ENCODE measurements around the gene UGT1A6.

UGT1A6 gene

DNA sequence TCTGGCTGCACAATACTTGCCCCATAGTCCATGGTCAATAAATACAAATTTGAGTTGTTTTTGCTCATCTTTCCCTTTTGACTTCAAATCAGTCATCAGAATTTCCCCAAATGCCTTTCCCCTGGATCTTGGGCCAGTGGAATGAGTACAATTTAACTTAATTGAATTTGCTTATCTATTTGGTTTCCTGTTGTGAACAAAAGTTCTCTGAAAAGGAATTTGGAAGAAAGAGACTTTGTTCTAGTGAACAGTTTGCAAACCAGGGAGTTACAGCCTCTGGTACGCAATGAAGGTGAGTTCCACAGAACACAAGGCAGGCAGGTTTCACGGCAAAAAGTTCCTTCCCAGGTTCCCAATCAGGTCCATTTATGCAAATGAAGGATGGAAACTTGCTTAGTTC, 66.2 kb downstream of the UGT1A6 start:
- Histone ChIP-seq H2AFZ (ENCODE audit: low read length) (no peak overlapping the region), H3K27me3 (ENCODE audit: insufficient read depth, low read length) (no peaks in the 10 kb centered on the region), H3K9me2 (ENCODE audit: low read depth, low read length) (no peaks in the 10 kb centered on the region), H3K4me3 (ENCODE audit: low read depth, low read length, poor library complexity, severe bottlenecking) (no peak overlapping the region), H3K4me2 (ENCODE audit: low read length) (no peak overlapping the region), H3K27ac (ENCODE audit: low read depth, low read length, poor library complexity, severe bottlenecking) (no peak overlapping the region), H3K36me3 (ENCODE audit: insufficient read depth, low read length) (no peaks in the 10 kb centered on the region), H3K79me2 (ENCODE audit: insufficient read depth, low read length) (no peaks in the 10 kb centered on the region), H3F3A (ENCODE audit: insufficient read depth, low read length) (no peaks in the 10 kb centered on the region), H3K9me3 (ENCODE audit: low read length) (no peaks in the 10 kb centered on the region), H3K4me1 (ENCODE audit: insufficient read depth, low read length, severe bottlenecking) (no peaks in the 10 kb centered on the region), H3K9ac (ENCODE audit: low read length) (no peak overlapping the region), H4K20me1 (ENCODE audit: insufficient read depth, low read length) (no peaks in the 10 kb centered on the region)
- no peak for TF ChIP-seq EZH2 (IDR thresholded peaks at IDR 0.05; ENCODE audit: borderline replicate concordance, low read length)
- TF ChIP-seq, protein P1, sequence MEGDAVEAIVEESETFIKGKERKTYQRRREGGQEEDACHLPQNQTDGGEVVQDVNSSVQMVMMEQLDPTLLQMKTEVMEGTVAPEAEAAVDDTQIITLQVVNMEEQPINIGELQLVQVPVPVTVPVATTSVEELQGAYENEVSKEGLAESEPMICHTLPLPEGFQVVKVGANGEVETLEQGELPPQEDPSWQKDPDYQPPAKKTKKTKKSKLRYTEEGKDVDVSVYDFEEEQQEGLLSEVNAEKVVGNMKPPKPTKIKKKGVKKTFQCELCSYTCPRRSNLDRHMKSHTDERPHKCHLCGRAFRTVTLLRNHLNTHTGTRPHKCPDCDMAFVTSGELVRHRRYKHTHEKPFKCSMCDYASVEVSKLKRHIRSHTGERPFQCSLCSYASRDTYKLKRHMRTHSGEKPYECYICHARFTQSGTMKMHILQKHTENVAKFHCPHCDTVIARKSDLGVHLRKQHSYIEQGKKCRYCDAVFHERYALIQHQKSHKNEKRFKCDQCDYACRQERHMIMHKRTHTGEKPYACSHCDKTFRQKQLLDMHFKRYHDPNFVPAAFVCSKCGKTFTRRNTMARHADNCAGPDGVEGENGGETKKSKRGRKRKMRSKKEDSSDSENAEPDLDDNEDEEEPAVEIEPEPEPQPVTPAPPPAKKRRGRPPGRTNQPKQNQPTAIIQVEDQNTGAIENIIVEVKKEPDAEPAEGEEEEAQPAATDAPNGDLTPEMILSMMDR (IDR thresholded peaks at IDR 0.05; ENCODE audit: low read length), result no peak

DNA sequence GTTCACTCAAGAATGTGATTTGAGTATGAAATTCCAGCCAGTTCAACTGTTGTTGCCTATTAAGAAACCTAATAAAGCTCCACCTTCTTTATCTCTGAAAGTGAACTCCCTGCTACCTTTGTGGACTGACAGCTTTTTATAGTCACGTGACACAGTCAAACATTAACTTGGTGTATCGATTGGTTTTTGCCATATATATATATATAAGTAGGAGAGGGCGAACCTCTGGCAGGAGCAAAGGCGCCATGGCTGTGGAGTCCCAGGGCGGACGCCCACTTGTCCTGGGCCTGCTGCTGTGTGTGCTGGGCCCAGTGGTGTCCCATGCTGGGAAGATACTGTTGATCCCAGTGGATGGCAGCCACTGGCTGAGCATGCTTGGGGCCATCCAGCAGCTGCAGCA, 67.4 kb downstream of the UGT1A6 start, which contains the start of gene UGT1A1:
Gene UGT1A1 (plus strand): TSS at position 228 of the 400 bp plus-strand sequence. CDS start 18 bp downstream, at position 246.
- Histone ChIP-seq H3K4me3 (ENCODE audit: low read depth, low read length, poor library complexity, severe bottlenecking) (no peak within 1 kb of the TSS), H4K20me1 (ENCODE audit: insufficient read depth, low read length) (no peaks in the 10 kb centered on the region), H3K27me3 (ENCODE audit: insufficient read depth, low read length) (no peaks in the 10 kb centered on the region), H3K4me2 (ENCODE audit: low read length) (no peak within 1 kb of the TSS), H3K4me1 (ENCODE audit: insufficient read depth, low read length, severe bottlenecking) (no peaks in the 10 kb centered on the region), H3K36me3 (ENCODE audit: insufficient read depth, low read length) (no peaks in the 10 kb centered on the region), H3K9me3 (ENCODE audit: low read length) (no peaks in the 10 kb centered on the region), H3K79me2 (ENCODE audit: insufficient read depth, low read length) (no peaks in the 10 kb centered on the region), H3K9me2 (ENCODE audit: low read depth, low read length) (no peaks in the 10 kb centered on the region), H3F3A (ENCODE audit: insufficient read depth, low read length) (no peaks in the 10 kb centered on the region), H3K9ac (ENCODE audit: low read length) (no peak within 1 kb of the TSS), H2AFZ (ENCODE audit: low read length) (no peak within 1 kb of the TSS), H3K27ac (ENCODE audit: low read depth, low read length, poor library complexity, severe bottlenecking) (no peak within 1 kb of the TSS)
- TF ChIP-seq EZH2 (IDR thresholded peaks at IDR 0.05; ENCODE audit: borderline replicate concordance, low read length), result no peak
- TF ChIP-seq, protein P1 (IDR thresholded peaks at IDR 0.05; ENCODE audit: low read length), result no peak

DNA sequence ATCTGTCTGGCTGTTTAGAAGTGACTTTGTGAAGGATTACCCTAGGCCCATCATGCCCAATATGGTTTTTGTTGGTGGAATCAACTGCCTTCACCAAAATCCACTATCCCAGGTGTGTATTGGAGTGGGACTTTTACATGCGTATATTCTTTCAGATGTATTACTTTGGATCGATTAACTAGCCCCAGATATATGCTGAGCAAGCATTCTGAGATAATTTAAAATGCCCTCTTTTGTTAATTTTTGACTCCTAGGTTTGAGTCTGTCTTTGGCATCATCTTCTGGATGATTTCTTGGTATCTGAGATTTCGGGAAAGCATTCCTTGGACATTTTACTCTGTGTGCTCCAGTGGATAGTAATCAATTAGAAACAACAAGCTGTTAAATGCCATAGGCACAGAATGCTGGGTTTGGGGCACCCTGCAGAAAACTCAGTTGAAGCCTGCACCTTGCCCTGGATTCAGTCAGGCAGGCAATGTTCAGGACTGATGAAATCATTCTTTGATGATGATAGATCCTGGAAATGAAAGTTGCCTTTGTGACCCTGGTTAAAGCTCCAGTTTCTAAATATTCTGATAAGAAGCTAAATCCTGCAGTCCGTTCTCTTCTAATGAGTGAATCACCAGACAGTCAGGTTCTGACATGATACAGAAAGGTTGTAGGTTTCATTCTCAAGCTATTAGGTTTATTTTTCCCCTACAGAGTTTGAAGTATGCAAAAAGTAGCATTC, 68.5 kb downstream of the UGT1A6 start:
- H3K9me2 ChIP-seq (ENCODE audit: low read depth, low read length), result no peaks in the 10 kb centered on the region
- H3K27me3 ChIP-seq (ENCODE audit: insufficient read depth, low read length), result no peaks in the 10 kb centered on the region
- no peak overlapping the region for H3K27ac ChIP-seq (ENCODE audit: low read depth, low read length, poor library complexity, severe bottlenecking)
- no peak for TF ChIP-seq EZH2 (IDR thresholded peaks at IDR 0.05; ENCODE audit: borderline replicate concordance, low read length)
- TF ChIP-seq, protein P1 (IDR thresholded peaks at IDR 0.05; ENCODE audit: low read length), result no peak
- H3K9ac ChIP-seq (ENCODE audit: low read length), result no peak overlapping the region
- no peaks in the 10 kb centered on the region for H3K79me2 ChIP-seq (ENCODE audit: insufficient read depth, low read length)
- H3F3A ChIP-seq (ENCODE audit: insufficient read depth, low read length), result no peaks in the 10 kb centered on the region
- no peaks in the 10 kb centered on the region for H4K20me1 ChIP-seq (ENCODE audit: insufficient read depth, low read length)
- H3K36me3 ChIP-seq (ENCODE audit: insufficient read depth, low read length), result no peaks in the 10 kb centered on the region
- no peak overlapping the region for H2AFZ ChIP-seq (ENCODE audit: low read length)
- no peak overlapping the region for H3K4me2 ChIP-seq (ENCODE audit: low read length)
- no peaks in the 10 kb centered on the region for H3K9me3 ChIP-seq (ENCODE audit: low read length)
- no peak overlapping the region for H3K4me3 ChIP-seq (ENCODE audit: low read depth, low read length, poor library complexity, severe bottlenecking)
- H3K4me1 ChIP-seq (ENCODE audit: insufficient read depth, low read length, severe bottlenecking), result no peaks in the 10 kb centered on the region
